OCI-LY1 (cell line): ENCODE data around the gene PTPRE.

Experiments
- CTCF ChIP-seq: fragments of 200-600 bp; sonication (generic), shearing (Covaris generic); IDR thresholded peaks from 2 replicates; pipeline ENCODE4 v1.5.1; 2017; ENCODE audit warnings: mild to moderate bottlenecking, antibody characterized with exemption, low read length, moderate library complexity, mixed read lengths
- EZH2 ChIP-seq: fragments of 200-600 bp; sonication (generic), shearing (Covaris generic); IDR thresholded peaks from 2 replicates; pipeline ENCODE4 v1.8.0; 2017; ENCODE audit warnings: borderline replicate concordance, mixed run types, mild to moderate bottlenecking, antibody characterized with exemption, low read length, moderate library complexity, mixed read lengths

- no peak for TF ChIP-seq CTCF
- no peak for TF ChIP-seq EZH2
Observed at GRCh38 chr10:127943336-127943910, 36.5 kb downstream of the PTPRE start.
